ENCODE measurements around the gene FOSB. TPM values are rescaled to one million over a fixed set of nuclear protein-coding genes. Genes with fewer than 3 reads are reported as not detected.

Gene FOSB
- total RNA-seq, 1 experiment from 2014 or later, result 2.3 TPM

DNA sequence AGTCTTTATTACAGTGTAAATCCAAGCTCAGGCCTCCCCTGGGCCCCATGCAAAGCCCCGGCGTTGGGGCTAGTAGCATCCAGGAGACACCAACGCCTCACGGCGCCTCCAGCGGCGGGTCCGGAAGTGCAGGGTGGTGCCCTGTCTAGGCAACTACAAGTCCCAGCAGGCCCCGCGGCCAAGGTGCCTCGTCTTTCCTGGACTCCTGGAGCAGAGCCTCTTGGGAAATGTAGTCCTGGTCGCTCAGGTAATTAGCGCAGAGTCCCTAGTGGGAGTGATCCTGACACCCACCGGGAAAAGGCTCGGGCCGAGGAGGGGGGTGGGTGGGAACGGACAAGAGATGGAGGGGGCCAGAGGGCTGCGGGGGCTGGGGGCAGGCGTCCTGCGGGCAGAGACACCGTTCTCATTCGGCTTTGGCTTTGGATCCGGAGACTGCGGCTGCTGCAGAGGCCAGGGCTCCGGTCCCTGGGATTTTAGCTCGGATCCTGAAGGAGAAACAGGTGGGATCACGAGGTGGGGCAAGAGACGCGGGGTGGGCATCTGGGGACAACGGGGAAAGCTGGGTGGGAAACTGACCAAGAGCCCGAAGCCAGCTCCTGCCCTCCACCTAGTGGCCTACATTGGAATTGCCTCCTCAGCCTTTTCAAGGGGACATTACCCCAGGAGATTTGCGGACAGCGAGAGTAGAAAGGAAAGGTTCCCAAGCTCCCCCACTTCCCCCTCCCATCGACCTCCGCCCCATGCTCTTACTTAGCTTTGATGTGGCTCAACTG, 17.7 kb downstream of the FOSB start (continued):
- no peak for TF ChIP-seq STAT6 (CRISPR knock-in tag; conservative IDR thresholded peaks at IDR 0.05; ENCODE audit: low read depth)
- 0 out of 2 replicates have a peak, but pooled peaks have one; percentile 16 for TF ChIP-seq GABPB1 (CRISPR knock-in tag; IDR thresholded peaks at IDR 0.05)
- TF ChIP-seq FOXK1 (CRISPR knock-in tag; IDR thresholded peaks at IDR 0.05), result 0 out of 2 replicates have a peak, but pooled peaks have one; percentile 41
- TF ChIP-seq, protein P1, sequence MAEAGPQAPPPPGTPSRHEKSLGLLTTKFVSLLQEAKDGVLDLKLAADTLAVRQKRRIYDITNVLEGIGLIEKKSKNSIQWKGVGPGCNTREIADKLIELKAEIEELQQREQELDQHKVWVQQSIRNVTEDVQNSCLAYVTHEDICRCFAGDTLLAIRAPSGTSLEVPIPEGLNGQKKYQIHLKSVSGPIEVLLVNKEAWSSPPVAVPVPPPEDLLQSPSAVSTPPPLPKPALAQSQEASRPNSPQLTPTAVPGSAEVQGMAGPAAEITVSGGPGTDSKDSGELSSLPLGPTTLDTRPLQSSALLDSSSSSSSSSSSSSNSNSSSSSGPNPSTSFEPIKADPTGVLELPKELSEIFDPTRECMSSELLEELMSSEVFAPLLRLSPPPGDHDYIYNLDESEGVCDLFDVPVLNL (CRISPR knock-in tag; IDR thresholded peaks at IDR 0.05; ENCODE audit: borderline replicate concordance, low read depth), result no peak
- no peak for TF ChIP-seq ZNF425 (CRISPR knock-in tag; conservative IDR thresholded peaks at IDR 0.05)
- TF ChIP-seq AR (CRISPR knock-in tag; IDR thresholded peaks at IDR 0.05), result no peak
- no peak for TF ChIP-seq NR2C2 (CRISPR knock-in tag; IDR thresholded peaks at IDR 0.05)
- no peak for TF ChIP-seq MAX (CRISPR knock-in tag; IDR thresholded peaks at IDR 0.05)
- TF ChIP-seq IRF2 (CRISPR knock-in tag; IDR thresholded peaks at IDR 0.05; ENCODE audit: borderline replicate concordance, low read depth), result no peak
- TF ChIP-seq, protein P2, sequence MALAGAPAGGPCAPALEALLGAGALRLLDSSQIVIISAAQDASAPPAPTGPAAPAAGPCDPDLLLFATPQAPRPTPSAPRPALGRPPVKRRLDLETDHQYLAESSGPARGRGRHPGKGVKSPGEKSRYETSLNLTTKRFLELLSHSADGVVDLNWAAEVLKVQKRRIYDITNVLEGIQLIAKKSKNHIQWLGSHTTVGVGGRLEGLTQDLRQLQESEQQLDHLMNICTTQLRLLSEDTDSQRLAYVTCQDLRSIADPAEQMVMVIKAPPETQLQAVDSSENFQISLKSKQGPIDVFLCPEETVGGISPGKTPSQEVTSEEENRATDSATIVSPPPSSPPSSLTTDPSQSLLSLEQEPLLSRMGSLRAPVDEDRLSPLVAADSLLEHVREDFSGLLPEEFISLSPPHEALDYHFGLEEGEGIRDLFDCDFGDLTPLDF (CRISPR knock-in tag; IDR thresholded peaks at IDR 0.05), result no peak
- no peak for TF ChIP-seq ZNF317 (CRISPR knock-in tag; IDR thresholded peaks at IDR 0.05; ENCODE audit: borderline replicate concordance, low read depth)
- no peak for TF ChIP-seq RELA (CRISPR knock-in tag; IDR thresholded peaks at IDR 0.05; ENCODE audit: borderline replicate concordance)

DNA sequence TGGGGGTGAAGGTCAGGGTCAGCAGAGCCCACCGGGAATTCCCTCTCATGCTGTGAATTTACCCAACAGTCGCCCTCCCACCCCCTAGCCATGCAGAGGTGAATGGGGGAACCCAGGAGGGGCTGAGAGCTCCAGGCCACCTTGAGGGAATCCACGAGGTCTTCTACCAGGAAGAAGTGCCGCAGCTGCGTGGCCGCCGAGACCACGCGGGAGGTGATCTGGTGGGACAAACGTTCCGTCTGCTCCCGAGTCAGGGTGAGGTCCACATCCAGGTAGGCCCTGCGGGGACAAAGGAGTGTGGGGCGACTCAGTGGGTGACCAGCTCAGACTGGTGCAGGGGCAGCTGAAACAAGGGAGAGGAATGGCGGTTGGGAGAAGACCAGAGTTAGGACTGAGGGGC, 20.9 kb downstream of the FOSB start:
- TF ChIP-seq CDX4 (CRISPR knock-in tag; IDR thresholded peaks at IDR 0.05; ENCODE audit: borderline replicate concordance) (no peak), STAT6 (CRISPR knock-in tag; conservative IDR thresholded peaks at IDR 0.05; ENCODE audit: low read depth) (no peak)
- no peak for DNase-seq (ENCODE audit: low spot score)
- no peaks in the 10 kb centered on the region; the same call in 1 of the 2 replicates for H3K36me3 Mint-ChIP-seq
- no peak for ATAC-seq
- no peak overlapping the region for H3K4me3 Mint-ChIP-seq
- peaks cover 14% of the 10 kb centered on the region for H3K4me1 Mint-ChIP-seq
- ChIA-PET CTCF (interaction anchor here (1.2 to 1.3 kb wide), 2 partner anchors 48 to 153 kb away, joined by 3 to 4 read pairs; no protein-coding TSS in a partner anchor), POLR2A (interaction anchor here (0.9 kb wide), 1 partner anchor 13 kb away, joined by 3 read pairs; no protein-coding TSS in a partner anchor)
- no peak overlapping the region for H3K27ac Mint-ChIP-seq
- H3K27me3 Mint-ChIP-seq (ENCODE audit: low read depth), result no peaks in the 10 kb centered on the region; the same call in 1 of the 2 replicates
- H3K9me3 Mint-ChIP-seq, result no peaks in the 10 kb centered on the region
